GM20000 (cell line): ENCODE measurements around the gene SEBOX.

Experiments
- DNase-seq: peaks from one replicate; pipeline ENCODE4 v3.0.0; 2012; ENCODE audit warnings: low spot score
- CTCF ChIP-seq: IDR thresholded peaks from 2 replicates; pipeline ENCODE4 v1.5.1; 2012; ENCODE audit warnings: mild to moderate bottlenecking, control low read depth; ENCODE audit errors: extremely low read depth, missing control alignments

Gene SEBOX

GRCh38 chr17:28317966-28318758 is 46.8 kb downstream of the SEBOX start:
- TF ChIP-seq CTCF, result no peak
- DNase-seq, result no peak

- DNase-seq, result no peak
- TF ChIP-seq CTCF, result no peak
Observed at GRCh38 chr17:28317099-28317965, 47.7 kb downstream of the SEBOX start.

GRCh38 chr17:28315846-28316705 is 48.9 kb downstream of the SEBOX start:
- TF ChIP-seq CTCF, result no peak
- DNase-seq, result no peak

GRCh38 chr17:28313841-28314240 is 51.2 kb downstream of the SEBOX start:
- no peak for TF ChIP-seq CTCF
- no peak for DNase-seq
